Keratinocyte (primary cell): ENCODE measurements around the gene MAEA. TPM values are rescaled to one million over a fixed set of nuclear protein-coding genes. Genes with fewer than 3 reads are reported as not detected.

Experiments
- DNase-seq: peaks from one replicate; pipeline ENCODE4 v3.0.0-alpha.2; 2011; ENCODE audit warnings: low read depth, missing footprints, low spot score
- FAIRE-seq: peaks from 2 replicates; lab custom pipeline; 2011; peaks lifted over from hg19 to GRCh38; lab: Jason Lieb, UNC
- H2AFZ ChIP-seq: 2 replicates; pipeline ENCODE4 v1.6.0; 2012; ENCODE audit warnings: low read length, control low read depth, inconsistent platforms; ENCODE audit not compliant: control insufficient read depth
- H3K27ac ChIP-seq: 2 replicates; pipeline ENCODE4 v1.5.1; 2011; ENCODE audit warnings: low read length; ENCODE audit not compliant: control insufficient read depth, insufficient read depth
- H3K27me3 ChIP-seq: 3 replicates; pipeline ENCODE4 v1.6.0; 2011; ENCODE audit warnings: low read length; ENCODE audit not compliant: control insufficient read depth, insufficient read depth; ENCODE audit errors: extremely low read depth
- H3K36me3 ChIP-seq, 2 experiments: 2 replicates in 1 of 2; 3 replicates in 1 of 2; pipeline ENCODE4 v1.5.1; 2011; ENCODE audit warnings: low read length in 2 of 2, mild to moderate bottlenecking in 1 of 2; ENCODE audit not compliant: control insufficient read depth in 2 of 2, insufficient read depth in 2 of 2; ENCODE audit errors: extremely low read depth in 1 of 2
- H3K4me1 ChIP-seq: 3 replicates; pipeline ENCODE4 v1.5.1; 2011; ENCODE audit warnings: low read length; ENCODE audit not compliant: control insufficient read depth, insufficient read depth; ENCODE audit errors: extremely low read depth
- H3K4me2 ChIP-seq: 3 replicates; pipeline ENCODE4 v1.6.0; 2011; ENCODE audit warnings: low read depth, low read length; ENCODE audit not compliant: control insufficient read depth, insufficient read depth; ENCODE audit errors: extremely low read depth
- H3K4me3 ChIP-seq, 3 experiments: fragments of 200-600 bp in 1 of 3; sonication (generic) in 1 of 3; 2 replicates in 2 of 3; 3 replicates in 1 of 3; pipeline ENCODE4 v1.5.1; 2011 to 2016; ENCODE audit warnings: low read length in 3 of 3, mild to moderate bottlenecking in 3 of 3, control low read depth in 2 of 3, inconsistent platforms in 1 of 3, low read depth in 1 of 3, mixed read lengths in 1 of 3, mixed run types in 1 of 3, moderate library complexity in 1 of 3; ENCODE audit not compliant: control insufficient read depth in 2 of 3, insufficient read depth in 2 of 3; ENCODE audit errors: extremely low read depth in 1 of 3
- H3K79me2 ChIP-seq: 2 replicates; pipeline ENCODE4 v1.6.0; 2012; ENCODE audit warnings: low read length; ENCODE audit not compliant: control insufficient read depth, insufficient read depth
- H3K9ac ChIP-seq: 3 replicates; pipeline ENCODE4 v1.6.0; 2011; ENCODE audit warnings: low read length; ENCODE audit not compliant: control insufficient read depth, insufficient read depth; ENCODE audit errors: extremely low read depth
- H3K9me1 ChIP-seq: 3 replicates; pipeline ENCODE4 v1.6.0; 2011; ENCODE audit warnings: low read length; ENCODE audit not compliant: control insufficient read depth, insufficient read depth; ENCODE audit errors: extremely low read depth
- H3K9me3 ChIP-seq: 2 replicates; pipeline ENCODE4 v1.5.1; 2012; ENCODE audit warnings: low read depth, low read length; ENCODE audit not compliant: control insufficient read depth
- H4K20me1 ChIP-seq: 3 replicates; pipeline ENCODE4 v1.6.0; 2011; ENCODE audit warnings: low read length; ENCODE audit not compliant: control insufficient read depth, insufficient read depth; ENCODE audit errors: extremely low read depth
- CTCF ChIP-seq, 3 experiments: IDR thresholded peaks in 1 of 3; conservative IDR thresholded peaks in 1 of 3; optimal IDR thresholded peaks in 1 of 3; 2 replicates in 2 of 3; 3 replicates in 1 of 3; pipeline versions ENCODE3 to v1.5.1; 2011; ENCODE audit warnings: low read length in 3 of 3, mild to moderate bottlenecking in 3 of 3, moderate library complexity in 2 of 3, control low read depth in 1 of 3, inconsistent platforms in 1 of 3; ENCODE audit not compliant: insufficient read depth in 2 of 3; ENCODE audit errors: extremely low read depth in 1 of 3
- EZH2 ChIP-seq: IDR thresholded peaks from one replicate; pipeline ENCODE4 v1.6.1; 2012; ENCODE audit warnings: inconsistent platforms, mild to moderate bottlenecking, low read length, moderate library complexity
- dilution Hi-C: fragments of 300-500 bp; cut with MboI; formaldehyde crosslinking; loops from one replicate; pipeline ENCODE4 v1.7.0; 2020; ENCODE audit warnings: low sequenced_read_pairs; ENCODE audit not compliant: extremely low pct_ligation_motif_present
- polyA plus RNA-seq, 5 experiments: library from polyadenylated mRNA; depleted of rRNA in 3 of 5; stranded (reverse) in 3 of 5; stranded (forward) in 1 of 5; unstranded in 1 of 5; fragments of >200 nt; gene quantifications; 1 replicate in 1 of 5; 2 replicates in 3 of 5; 3 replicates in 1 of 5; pipeline versions ENCODE4 v1.2.1 to v1.2.3, GENCODE V29; 2011 to 2012; ENCODE audit warnings: missing spikeins in 2 of 5, low read depth in 1 of 5, low replicate concordance in 1 of 5

MAEA gene
- polyA plus RNA-seq, 1 donor (not counting 4 experiments of a cell fraction or from before 2014, with no cell fraction given): 89.7 TPM

- peaks cover 4% of the 10 kb centered on the region for H3K9me3 ChIP-seq
- no peak overlapping the region for H3K9ac ChIP-seq
- no peak overlapping the region for H2AFZ ChIP-seq
- peaks cover 30 to 34% of the 10 kb centered on the region in 2 experiments for H3K36me3 ChIP-seq
- TF ChIP-seq CTCF (optimal IDR thresholded peaks at IDR 0.05 in 1 of 3, IDR thresholded peaks at IDR 0.05 in 1 of 3, conservative IDR thresholded peaks at IDR 0.05 in 1 of 3; ENCODE audit: extremely low read depth in 1 of 3, insufficient read depth in 2 of 3, low read length in 3 of 3): no peak
- no peak for TF ChIP-seq EZH2
- peaks cover 16% of the 10 kb centered on the region for H3K4me1 ChIP-seq
- peaks cover 51% of the 10 kb centered on the region for H3K79me2 ChIP-seq
- FAIRE-seq: peak; percentile 94
- no peaks in the 10 kb centered on the region for H4K20me1 ChIP-seq
- H3K27ac ChIP-seq: peak overlapping the region; percentile 49
- H3K4me3 ChIP-seq: no peak overlapping the region
- no peak for DNase-seq
- H3K4me2 ChIP-seq: no peak overlapping the region
- H3K9me1 ChIP-seq: no peaks in the 10 kb centered on the region
- dilution Hi-C loops: no loop called here
- no peaks in the 10 kb centered on the region for H3K27me3 ChIP-seq
Measured at GRCh38 chr4:1330761-1331590, 41.3 kb downstream of the MAEA start.

GRCh38 chr4:1331591-1332353, 42.1 kb downstream of the MAEA start:
- no peak for TF ChIP-seq EZH2
- TF ChIP-seq CTCF (optimal IDR thresholded peaks at IDR 0.05 in 1 of 3, IDR thresholded peaks at IDR 0.05 in 1 of 3, conservative IDR thresholded peaks at IDR 0.05 in 1 of 3; ENCODE audit: extremely low read depth in 1 of 3, insufficient read depth in 2 of 3, low read length in 3 of 3): no peak
- FAIRE-seq: no peak
- Histone ChIP-seq H3K4me1 (peaks cover 16% of the 10 kb centered on the region), H3K9ac (no peak overlapping the region), H3K4me3 (no peak overlapping the region), H3K9me1 (no peaks in the 10 kb centered on the region), H3K9me3 (peaks cover 11% of the 10 kb centered on the region), H3K4me2 (no peak overlapping the region), H3K27ac (no peak overlapping the region), H4K20me1 (no peaks in the 10 kb centered on the region), H3K79me2 (peaks cover 45% of the 10 kb centered on the region), H2AFZ (no peak overlapping the region), H3K36me3 (peaks cover 32 to 34% of the 10 kb centered on the region in 2 experiments), H3K27me3 (no peaks in the 10 kb centered on the region)
- DNase-seq: no peak
- dilution Hi-C loops: no loop called here
